Sigmoid colon (tissue), 3 donors: ENCODE results near the gene SRP19.

Source experiments
- POLR2A ChIP-seq, 2 donors: fragments of 450-650 bp; IDR thresholded peaks; one replicate each; pipeline ENCODE4 v1.6.1; 2016; ENCODE audit warnings: antibody characterized with exemption in 2 of 2, mild to moderate bottlenecking in 2 of 2, moderate library complexity in 2 of 2
- TF ChIP-seq, protein P1 (sequence below), 4 experiments: fragments of 450-650 bp in 3 of 4; fragments of 200-600 bp in 1 of 4; IDR thresholded peaks; one replicate each; pipeline ENCODE4 v1.5.1; 2016 to 2019; ENCODE audit warnings: antibody characterized with exemption in 4 of 4, mild to moderate bottlenecking in 3 of 4, moderate library complexity in 2 of 4

DNA sequence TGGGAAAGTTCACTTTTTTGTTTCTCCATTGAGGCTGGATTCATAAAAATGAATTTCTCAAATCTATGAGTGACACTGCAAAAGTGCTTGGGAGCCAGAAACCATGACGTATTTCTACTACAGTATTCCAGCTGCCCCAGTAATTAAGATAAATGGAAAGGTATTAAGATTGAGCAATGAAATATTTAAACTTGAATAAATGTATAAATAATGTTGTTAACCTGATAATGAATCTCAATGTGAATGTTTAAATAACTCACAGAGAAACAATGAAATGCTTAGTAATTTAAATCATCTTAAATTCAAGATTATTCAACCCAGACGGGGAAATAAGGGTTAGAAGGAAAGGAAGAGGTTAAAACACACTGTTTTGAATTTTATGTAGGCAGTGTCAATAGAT lies 11.2 kb upstream of the SRP19 start:
- TF ChIP-seq, protein P1, sequence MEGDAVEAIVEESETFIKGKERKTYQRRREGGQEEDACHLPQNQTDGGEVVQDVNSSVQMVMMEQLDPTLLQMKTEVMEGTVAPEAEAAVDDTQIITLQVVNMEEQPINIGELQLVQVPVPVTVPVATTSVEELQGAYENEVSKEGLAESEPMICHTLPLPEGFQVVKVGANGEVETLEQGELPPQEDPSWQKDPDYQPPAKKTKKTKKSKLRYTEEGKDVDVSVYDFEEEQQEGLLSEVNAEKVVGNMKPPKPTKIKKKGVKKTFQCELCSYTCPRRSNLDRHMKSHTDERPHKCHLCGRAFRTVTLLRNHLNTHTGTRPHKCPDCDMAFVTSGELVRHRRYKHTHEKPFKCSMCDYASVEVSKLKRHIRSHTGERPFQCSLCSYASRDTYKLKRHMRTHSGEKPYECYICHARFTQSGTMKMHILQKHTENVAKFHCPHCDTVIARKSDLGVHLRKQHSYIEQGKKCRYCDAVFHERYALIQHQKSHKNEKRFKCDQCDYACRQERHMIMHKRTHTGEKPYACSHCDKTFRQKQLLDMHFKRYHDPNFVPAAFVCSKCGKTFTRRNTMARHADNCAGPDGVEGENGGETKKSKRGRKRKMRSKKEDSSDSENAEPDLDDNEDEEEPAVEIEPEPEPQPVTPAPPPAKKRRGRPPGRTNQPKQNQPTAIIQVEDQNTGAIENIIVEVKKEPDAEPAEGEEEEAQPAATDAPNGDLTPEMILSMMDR (IDR thresholded peaks at IDR 0.05): no peak
- TF ChIP-seq POLR2A (IDR thresholded peaks at IDR 0.05): no peak
